ENCODE data around the gene POLR2E. TPM values are rescaled to one million over a fixed set of nuclear protein-coding genes. Genes with fewer than 3 reads are reported as not detected.
A peak's percentile ranks its signal among the peaks of the same experiment; 100 is the strongest.

The POLR2E gene
- total and polyA plus RNA-seq, 4 donors: 51.8 to 211 (median 171) TPM

- peaks cover 9 to 27% (median 23%) of the 10 kb centered on the region in 4 donors for H3K36me3 ChIP-seq (ENCODE audit: control insufficient read depth in 4 of 4, insufficient read depth in 3 of 4, low read depth in 1 of 4, low read length in 3 of 4)
- H3K27ac ChIP-seq (ENCODE audit: low read depth in 1 of 2, low read length in 2 of 2): no peak overlapping the region
- peaks cover 3 to 29% (median 14%) of the 10 kb centered on the region in 4 donors for H3K4me1 ChIP-seq (ENCODE audit: control insufficient read depth in 4 of 4, insufficient read depth in 4 of 4, low read length in 3 of 4)
- no peak for DNase-seq (ENCODE audit: low spot score)
- no peaks in the 10 kb centered on the region for H3K27me3 ChIP-seq (ENCODE audit: control insufficient read depth in 4 of 4, insufficient read depth in 4 of 4, low read length in 3 of 4)
- 93% methylated on average over 32 of the region's 32 CpGs for WGBS
- no peak overlapping the region for H3K4me3 ChIP-seq (ENCODE audit: low read depth in 1 of 3, low read length in 3 of 3)
- no peak overlapping the region for H3K9ac ChIP-seq (ENCODE audit: low read depth in 1 of 2, low read length in 2 of 2)
- TF ChIP-seq TAF1 (conservative IDR thresholded peaks at IDR 0.05) (no peak), CTCF (IDR thresholded peaks at IDR 0.05; ENCODE audit: low read depth, low read length, missing input control) (no peak), ZBTB33 (IDR thresholded peaks at IDR 0.05) (no peak), HNF4G (IDR thresholded peaks at IDR 0.05) (no peak), FOXA2 (IDR thresholded peaks at IDR 0.05) (no peak), REST (IDR thresholded peaks at IDR 0.05) (no peak)
- TF ChIP-seq, protein P1, sequence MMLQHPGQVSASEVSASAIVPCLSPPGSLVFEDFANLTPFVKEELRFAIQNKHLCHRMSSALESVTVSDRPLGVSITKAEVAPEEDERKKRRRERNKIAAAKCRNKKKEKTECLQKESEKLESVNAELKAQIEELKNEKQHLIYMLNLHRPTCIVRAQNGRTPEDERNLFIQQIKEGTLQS (IDR thresholded peaks at IDR 0.05): no peak
- no peaks in the 10 kb centered on the region for H3K9me3 ChIP-seq (ENCODE audit: control insufficient read depth in 4 of 4, low read length in 3 of 4)
Measured at GRCh38 chr19:1089126-1089771, 5.9 kb downstream of the POLR2E start.

GRCh38 chr19:1088416-1089010 is 6.7 kb downstream of the POLR2E start:
- no peak overlapping the region for H3K4me3 ChIP-seq (ENCODE audit: low read depth in 1 of 3, low read length in 3 of 3)

More at GRCh38 chr19:1088416-1089010, 6.7 kb downstream of the POLR2E start:
- peaks cover 9 to 27% (median 23%) of the 10 kb centered on the region in 4 donors for H3K36me3 ChIP-seq (ENCODE audit: control insufficient read depth in 4 of 4, insufficient read depth in 3 of 4, low read depth in 1 of 4, low read length in 3 of 4)
- no peak for DNase-seq (ENCODE audit: low spot score)
- no peaks in the 10 kb centered on the region for H3K27me3 ChIP-seq (ENCODE audit: control insufficient read depth in 4 of 4, insufficient read depth in 4 of 4, low read length in 3 of 4)
- no peak for TF ChIP-seq RXRA (IDR thresholded peaks at IDR 0.05)
- H3K9ac ChIP-seq (ENCODE audit: low read depth in 1 of 2, low read length in 2 of 2): no peak overlapping the region
- H3K9me3 ChIP-seq (ENCODE audit: control insufficient read depth in 4 of 4, low read length in 3 of 4): no peaks in the 10 kb centered on the region
- 77% methylated on average over 27 of the region's 27 CpGs for WGBS
- H3K27ac ChIP-seq (ENCODE audit: low read depth in 1 of 2, low read length in 2 of 2): peak overlapping the region; percentile 20 to 55
- peaks cover 3 to 21% (median 7%) of the 10 kb centered on the region in 4 donors for H3K4me1 ChIP-seq (ENCODE audit: control insufficient read depth in 4 of 4, insufficient read depth in 4 of 4, low read length in 3 of 4)
